ENCODE results near the gene PTPN22. TPM values are rescaled to one million over a fixed set of nuclear protein-coding genes. Genes with fewer than 3 reads are reported as not detected.

The PTPN22 gene
- total RNA-seq, 3 donors from 2014 or later (not counting 1 experiment from before 2014, with no cell fraction given), result 98.4 to 122 (median 104) TPM

DNA sequence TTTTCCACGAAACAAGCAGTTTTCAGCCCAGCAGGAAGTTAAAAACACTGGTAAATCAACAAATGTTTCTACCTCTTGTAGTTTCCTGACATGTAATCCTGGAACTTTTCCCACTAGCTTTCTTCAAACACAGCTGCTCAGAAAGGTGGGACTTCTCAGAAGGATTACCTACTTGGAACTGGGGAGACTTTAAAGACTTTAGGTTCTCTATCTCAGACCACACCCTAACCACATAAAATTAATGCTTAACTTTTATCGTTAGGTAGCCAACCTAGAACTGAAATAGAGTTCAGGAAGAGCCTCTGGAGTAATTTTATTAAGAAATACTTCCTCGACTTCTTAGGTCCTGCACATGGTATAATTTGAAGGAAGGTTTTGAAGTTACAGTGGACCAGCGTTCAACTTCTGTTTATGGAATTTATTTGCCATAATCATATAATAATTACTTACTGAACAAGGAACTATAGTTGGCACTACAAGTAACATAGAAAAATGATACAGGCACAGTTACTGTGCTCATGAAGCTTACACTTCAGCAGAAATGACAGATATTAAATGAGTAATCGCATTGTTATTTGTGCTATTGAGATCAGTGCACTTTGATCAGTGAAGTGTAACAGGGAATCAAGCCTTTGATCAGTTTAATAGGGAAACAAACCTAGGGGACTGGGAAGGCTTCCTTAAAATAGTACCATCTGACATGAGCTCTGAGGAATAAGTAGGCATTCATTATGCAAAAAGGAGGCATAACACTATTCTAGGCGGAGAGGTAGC, 16.1 kb upstream of the PTPN22 start, which contains the start of gene BCL2L15:
Gene BCL2L15, minus strand, starts transcription at position 180 of the 774 bp plus-strand sequence. CDS start 206 bp downstream, outside the sequence.
- Histone ChIP-seq H3K27ac (ENCODE audit: low read length) (no peak within 1 kb of the TSS), H3K9me3 (ENCODE audit: control insufficient read depth, insufficient read depth, low read length) (no peaks in the 10 kb centered on the region), H3K4me3 (ENCODE audit: low read length) (no peak within 1 kb of the TSS), H3K27me3 (ENCODE audit: control insufficient read depth, insufficient read depth, low read length) (no peaks in the 10 kb centered on the region), H3K4me1 (ENCODE audit: control insufficient read depth, insufficient read depth, low read length) (no peaks in the 10 kb centered on the region), H3K36me3 (ENCODE audit: control insufficient read depth, insufficient read depth, low read length) (peaks cover 4% of the 10 kb centered on the region)
- Mint-ChIP-seq H3K36me3 (no peaks in the 10 kb centered on the region), H3K27ac (no peak within 1 kb of the TSS), H3K4me3 (peak within 1 kb of the TSS; percentile 17), H3K4me1 (peaks cover 6 to 14% of the 10 kb centered on the region in 2 donors), H3K27me3 (ENCODE audit: low read depth in 2 of 2) (no peaks in the 10 kb centered on the region), H3K9me3 (no peaks in the 10 kb centered on the region)
- WGBS (ENCODE audit: insufficient coverage), result 71% methylated on average over 4 of the region's 6 CpGs
- TF ChIP-seq, protein P1, sequence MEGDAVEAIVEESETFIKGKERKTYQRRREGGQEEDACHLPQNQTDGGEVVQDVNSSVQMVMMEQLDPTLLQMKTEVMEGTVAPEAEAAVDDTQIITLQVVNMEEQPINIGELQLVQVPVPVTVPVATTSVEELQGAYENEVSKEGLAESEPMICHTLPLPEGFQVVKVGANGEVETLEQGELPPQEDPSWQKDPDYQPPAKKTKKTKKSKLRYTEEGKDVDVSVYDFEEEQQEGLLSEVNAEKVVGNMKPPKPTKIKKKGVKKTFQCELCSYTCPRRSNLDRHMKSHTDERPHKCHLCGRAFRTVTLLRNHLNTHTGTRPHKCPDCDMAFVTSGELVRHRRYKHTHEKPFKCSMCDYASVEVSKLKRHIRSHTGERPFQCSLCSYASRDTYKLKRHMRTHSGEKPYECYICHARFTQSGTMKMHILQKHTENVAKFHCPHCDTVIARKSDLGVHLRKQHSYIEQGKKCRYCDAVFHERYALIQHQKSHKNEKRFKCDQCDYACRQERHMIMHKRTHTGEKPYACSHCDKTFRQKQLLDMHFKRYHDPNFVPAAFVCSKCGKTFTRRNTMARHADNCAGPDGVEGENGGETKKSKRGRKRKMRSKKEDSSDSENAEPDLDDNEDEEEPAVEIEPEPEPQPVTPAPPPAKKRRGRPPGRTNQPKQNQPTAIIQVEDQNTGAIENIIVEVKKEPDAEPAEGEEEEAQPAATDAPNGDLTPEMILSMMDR (IDR thresholded peaks at IDR 0.05), result no peak
- DNase-seq, result no peak
- intact Hi-C loops (cut with micrococcal nuclease), result no loop called here
- ATAC-seq, result no peak

DNA sequence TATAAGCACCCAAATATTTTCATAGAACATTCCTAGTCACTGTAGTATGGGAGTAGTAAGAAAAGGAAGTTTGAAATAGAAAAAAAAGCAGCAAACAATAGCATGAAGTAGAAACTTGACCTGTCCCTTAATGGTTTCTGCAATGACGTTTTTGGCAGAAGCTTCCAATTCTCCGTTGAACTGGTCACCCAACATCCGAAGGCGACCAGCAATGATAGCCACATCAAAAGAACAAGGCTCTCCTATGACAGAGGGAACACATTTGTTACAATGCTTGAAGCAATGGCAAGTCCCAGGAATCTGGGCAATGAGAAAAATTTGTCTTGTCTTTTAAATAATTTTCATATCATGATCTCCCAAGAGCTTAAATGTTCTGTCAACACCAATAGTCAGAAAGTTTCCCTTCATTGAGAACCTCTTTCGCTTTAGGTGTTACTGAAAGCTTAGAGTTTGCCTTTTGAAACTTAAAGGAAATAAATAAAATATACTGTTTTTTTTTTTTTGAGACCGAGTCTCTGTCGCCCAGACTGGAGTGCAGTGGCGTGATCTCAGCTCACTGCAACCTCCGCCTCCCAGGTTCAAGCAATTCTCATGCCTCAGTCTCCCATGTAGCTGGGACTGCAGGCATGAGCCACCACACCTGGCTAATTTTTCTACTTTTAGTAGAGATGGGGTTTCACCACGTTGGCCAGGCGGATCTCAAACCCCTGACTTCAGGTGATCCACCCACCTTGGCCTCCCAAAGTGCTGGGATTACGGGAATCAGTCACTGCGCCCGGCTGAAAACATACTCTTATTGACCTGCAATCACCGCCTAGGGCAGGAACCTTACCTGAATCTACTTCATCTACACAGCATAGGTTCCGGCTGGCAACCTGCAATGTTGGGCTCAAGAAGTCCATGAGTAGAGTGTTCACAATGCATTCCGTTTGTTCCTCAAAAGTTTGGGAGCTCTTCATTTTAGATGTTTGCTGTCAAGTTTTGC, 15.2 kb upstream of the PTPN22 start:
- Mint-ChIP-seq H3K4me3 (peak overlapping the region; percentile 17), H3K27ac (no peak overlapping the region), H3K36me3 (no peaks in the 10 kb centered on the region), H3K9me3 (no peaks in the 10 kb centered on the region), H3K4me1 (peaks cover 6 to 14% of the 10 kb centered on the region in 2 donors), H3K27me3 (ENCODE audit: low read depth in 2 of 2) (no peaks in the 10 kb centered on the region)
- no peak for DNase-seq
- 89% methylated on average over 17 of the region's 17 CpGs for WGBS (ENCODE audit: insufficient coverage)
- H3K27me3 ChIP-seq (ENCODE audit: control insufficient read depth, insufficient read depth, low read length), result no peaks in the 10 kb centered on the region
- H3K27ac ChIP-seq (ENCODE audit: low read length), result no peak overlapping the region
- no peaks in the 10 kb centered on the region for H3K9me3 ChIP-seq (ENCODE audit: control insufficient read depth, insufficient read depth, low read length)
- H3K4me3 ChIP-seq (ENCODE audit: low read length), result no peak overlapping the region
- peaks cover 4% of the 10 kb centered on the region for H3K36me3 ChIP-seq (ENCODE audit: control insufficient read depth, insufficient read depth, low read length)
- H3K4me1 ChIP-seq (ENCODE audit: control insufficient read depth, insufficient read depth, low read length), result no peaks in the 10 kb centered on the region
- no peak for ATAC-seq
- intact Hi-C loops (cut with micrococcal nuclease), result no loop called here
- TF ChIP-seq, protein P1 (IDR thresholded peaks at IDR 0.05), result no peak

DNA sequence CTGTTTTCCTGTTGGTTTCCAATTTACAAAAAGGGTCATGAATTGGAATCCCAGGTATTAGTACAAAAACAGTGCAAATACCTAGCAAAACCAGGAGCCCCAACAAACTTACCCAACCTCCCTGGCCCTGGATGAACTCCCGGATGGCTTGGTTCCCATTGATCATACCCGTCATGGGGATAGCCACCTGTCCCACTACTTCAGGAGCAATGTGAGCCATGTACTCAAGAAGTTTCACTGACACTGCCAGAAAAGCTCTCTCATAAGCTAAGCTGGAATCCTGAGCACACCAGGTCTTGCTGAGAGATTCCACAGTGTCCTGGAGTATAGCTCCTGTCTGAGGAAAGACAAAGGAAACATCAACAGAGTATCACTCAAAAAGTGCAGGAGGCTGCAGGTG, 10.1 kb upstream of the PTPN22 start:
- no peaks in the 10 kb centered on the region for H3K36me3 Mint-ChIP-seq
- peaks cover 41 to 42% of the 10 kb centered on the region in 2 donors for H3K4me1 Mint-ChIP-seq
- H3K9me3 ChIP-seq (ENCODE audit: control insufficient read depth, insufficient read depth, low read length), result no peaks in the 10 kb centered on the region
- no peak overlapping the region for H3K4me3 Mint-ChIP-seq
- no peaks in the 10 kb centered on the region for H3K27me3 ChIP-seq (ENCODE audit: control insufficient read depth, insufficient read depth, low read length)
- no peak for ATAC-seq
- WGBS (ENCODE audit: insufficient coverage), result 98% methylated on average over 2 of the region's 2 CpGs
- H3K27me3 Mint-ChIP-seq (ENCODE audit: low read depth in 2 of 2), result no peaks in the 10 kb centered on the region
- no peak for DNase-seq
- TF ChIP-seq, protein P1 (IDR thresholded peaks at IDR 0.05), result no peak
- peak overlapping the region; percentile 18 to 87 for H3K27ac Mint-ChIP-seq
- H3K27ac ChIP-seq (ENCODE audit: low read length), result no peak overlapping the region
- intact Hi-C loops (cut with micrococcal nuclease), result no loop called here
- H3K4me1 ChIP-seq (ENCODE audit: control insufficient read depth, insufficient read depth, low read length), result peaks cover 15% of the 10 kb centered on the region
- no peak overlapping the region for H3K4me3 ChIP-seq (ENCODE audit: low read length)
- H3K36me3 ChIP-seq (ENCODE audit: control insufficient read depth, insufficient read depth, low read length), result peaks cover 4% of the 10 kb centered on the region
- no peaks in the 10 kb centered on the region for H3K9me3 Mint-ChIP-seq

Data from natural killer cell (primary cell).